Stimulated activated CD8-positive, alpha-beta memory T cell treated with anti-CD3 and anti-CD28 coated beads, Interleukin-12 subunit alpha, Interleukin-12 subunit beta, amount 100 ng/mL, for 24 hours (primary cell): ENCODE data around the gene PEPD.

Experiments
- DNase-seq: peaks from one replicate; pipeline ENCODE4 v3.0.0-alpha.2; 2020; ENCODE audit errors: extremely low read depth

The PEPD gene

GRCh38 chr19:33473653-33474305 lies 47.8 kb downstream of the PEPD start:
- no peak for DNase-seq

DNA sequence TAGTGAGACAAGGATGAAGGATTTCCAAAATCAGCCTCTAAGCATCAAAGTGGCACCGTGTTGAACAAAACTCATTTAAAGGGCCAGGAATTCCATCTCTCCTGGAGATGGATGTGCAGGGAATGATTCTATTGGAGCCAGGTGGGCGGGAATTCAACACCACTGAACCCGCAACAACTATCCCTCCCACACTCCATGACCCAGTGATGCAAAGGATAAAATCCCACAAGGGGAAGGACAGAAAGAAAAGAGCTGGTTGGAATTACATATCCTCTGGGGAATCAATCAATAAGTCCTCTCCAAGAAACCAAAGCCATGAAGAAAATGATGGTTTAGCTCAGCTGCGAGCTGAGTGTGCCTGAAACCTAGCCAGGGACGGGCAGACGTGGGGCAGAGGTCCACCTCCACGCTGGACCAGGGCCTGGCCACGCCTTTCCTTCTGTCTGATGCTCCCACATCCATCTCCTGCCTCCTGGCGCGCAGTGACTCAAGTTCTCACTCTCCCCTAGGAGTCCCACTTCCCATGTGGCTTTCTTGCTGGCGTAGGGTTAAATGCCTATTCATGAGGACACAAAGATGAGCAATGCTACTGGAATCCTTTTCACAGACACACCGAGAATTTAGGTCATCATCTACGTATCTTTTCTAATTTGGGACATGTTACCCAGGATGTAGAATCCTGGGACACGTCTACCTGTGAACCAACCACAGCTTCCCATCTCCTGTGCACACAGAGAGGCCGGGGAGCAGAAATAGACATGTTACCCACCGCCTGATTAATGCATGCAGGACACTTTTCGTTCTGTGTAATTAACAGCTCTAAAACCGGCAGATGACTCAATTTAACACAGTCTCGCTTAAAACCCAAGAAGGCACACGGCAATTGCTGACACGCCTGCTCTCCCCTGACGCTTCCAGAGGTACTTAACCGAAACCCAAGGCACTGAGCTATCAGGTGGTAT lies 48.6 kb downstream of the PEPD start:
- DNase-seq: no peak

DNA sequence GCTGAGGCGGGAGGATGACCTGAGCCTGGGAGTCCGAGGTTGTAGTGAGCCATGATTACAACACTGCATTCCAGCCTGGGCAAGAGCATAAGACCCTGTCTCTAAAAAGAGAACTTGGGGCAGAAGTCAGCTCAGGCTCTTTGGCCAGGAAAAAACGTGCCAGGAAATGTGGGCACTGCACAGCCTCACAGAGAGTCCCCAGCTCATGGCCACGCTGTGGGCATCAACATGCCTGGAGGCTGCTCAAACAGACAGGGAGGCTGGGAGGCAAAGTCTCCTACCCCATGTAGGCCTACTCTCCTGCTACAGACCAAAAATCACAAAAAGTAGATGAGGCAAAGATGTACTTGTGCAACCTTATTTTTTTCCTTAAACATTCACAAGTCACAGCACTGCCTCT lies 49.4 kb downstream of the PEPD start:
- no peak for DNase-seq

DNA sequence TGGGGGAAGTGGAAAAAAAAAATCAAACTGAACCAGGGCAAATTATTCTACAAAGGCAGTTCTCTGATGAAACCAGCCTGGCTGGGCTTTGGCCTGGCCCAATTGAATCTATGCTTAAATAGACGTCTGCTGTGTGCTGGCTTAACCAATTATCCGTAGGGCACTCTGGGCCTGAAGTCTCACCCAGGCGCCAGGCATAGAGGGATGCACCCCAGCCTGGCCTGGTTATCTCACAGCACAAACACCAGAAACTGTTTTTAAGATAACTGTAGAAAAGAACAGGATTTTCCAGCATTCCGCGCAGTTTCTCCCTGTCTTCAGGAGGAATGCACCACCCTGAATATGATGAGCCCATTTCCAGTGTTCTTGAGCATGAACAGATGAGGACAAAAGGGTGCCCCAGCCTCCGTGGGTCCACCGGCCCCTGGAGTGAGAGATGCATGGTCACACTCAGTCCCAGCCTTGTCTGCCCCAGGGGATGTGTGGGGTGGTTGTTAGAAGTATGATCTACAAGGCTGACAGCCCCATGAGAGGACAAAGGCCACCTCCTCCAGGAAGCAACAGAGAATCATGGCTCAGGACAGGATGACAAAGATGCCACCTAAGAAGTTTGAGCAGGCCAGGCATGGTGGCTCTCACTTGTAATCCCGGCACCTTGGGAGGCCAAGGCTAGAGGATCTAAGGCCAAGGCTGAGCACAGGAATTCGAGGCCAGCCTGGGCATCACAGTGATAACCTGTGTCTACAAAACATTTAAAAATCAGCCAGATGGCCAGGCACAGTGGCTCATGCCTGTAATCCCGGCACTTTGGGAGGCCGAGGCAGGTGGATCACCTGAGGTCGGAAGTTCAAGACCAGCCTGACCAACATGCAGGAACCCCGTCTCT lies 50.2 kb downstream of the PEPD start:
- DNase-seq: no peak

GRCh38 chr19:33470686-33471085 lies 50.9 kb downstream of the PEPD start:
- DNase-seq: no peak

- DNase-seq: no peak
Measured at GRCh38 chr19:33470040-33470330, 51.6 kb downstream of the PEPD start.

- no peak for DNase-seq
Measured at GRCh38 chr19:33469171-33470039, 52.2 kb downstream of the PEPD start.

DNA sequence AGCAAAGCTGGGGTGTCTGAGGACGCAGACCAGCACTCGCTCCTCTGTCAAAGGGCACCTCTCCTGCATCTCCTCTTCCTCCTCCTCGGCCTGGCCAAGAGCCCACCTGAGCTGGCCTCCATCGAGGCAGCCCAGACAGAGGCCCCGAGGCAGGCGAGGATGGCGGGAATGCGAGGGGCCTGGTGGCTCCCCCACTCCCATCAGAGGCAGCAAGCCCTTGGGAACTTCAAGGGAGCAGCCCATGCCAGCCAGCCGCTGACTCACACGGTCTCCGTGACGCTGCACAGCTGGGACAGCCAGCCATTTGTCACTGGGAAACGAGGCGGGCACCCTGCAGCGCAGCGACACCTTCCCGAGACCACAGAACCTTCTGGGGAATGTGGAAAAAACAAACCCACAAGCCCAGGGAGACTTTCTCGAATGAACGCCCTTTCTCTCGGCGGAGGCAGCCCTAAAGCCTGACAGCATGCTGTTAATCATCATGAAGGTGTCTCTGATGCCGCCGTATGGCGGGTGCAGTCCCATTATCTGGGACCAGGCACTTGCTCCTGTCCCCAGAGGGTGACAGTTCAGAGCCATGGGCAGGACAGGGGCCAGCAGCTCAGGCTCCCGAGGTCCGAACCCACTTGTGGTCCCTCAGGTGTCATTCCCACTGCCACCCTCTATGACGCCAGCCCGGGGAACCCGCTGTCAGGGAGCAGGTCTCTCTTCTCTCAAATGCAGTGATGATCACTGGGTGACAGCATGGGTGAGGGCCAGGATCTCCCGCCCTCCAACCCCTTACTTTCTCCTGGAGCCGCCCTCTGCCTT lies 53.0 kb downstream of the PEPD start:
- DNase-seq: no peak

- DNase-seq: no peak
Measured at GRCh38 chr19:33467851-33468250, 53.7 kb downstream of the PEPD start.

DNA sequence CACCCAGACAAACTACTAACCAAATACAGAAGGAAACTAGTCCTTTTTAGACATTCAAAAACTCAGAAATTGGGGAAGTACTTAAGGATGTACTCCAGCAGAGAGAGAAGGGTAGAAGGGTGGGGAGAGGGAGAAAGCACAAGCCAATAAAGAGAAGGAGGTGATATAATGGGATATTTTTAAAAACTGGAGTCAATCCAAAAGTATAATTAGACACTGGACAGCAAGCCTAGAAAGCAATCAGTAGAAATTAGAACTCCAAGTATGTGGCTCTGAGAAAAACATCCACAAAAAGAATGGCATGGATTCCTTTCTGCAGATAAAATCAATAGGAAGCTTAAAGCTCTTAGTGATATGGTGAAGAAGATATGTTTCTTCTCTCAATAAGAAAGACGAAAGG lies 55.8 kb downstream of the PEPD start:
- DNase-seq: no peak

DNA sequence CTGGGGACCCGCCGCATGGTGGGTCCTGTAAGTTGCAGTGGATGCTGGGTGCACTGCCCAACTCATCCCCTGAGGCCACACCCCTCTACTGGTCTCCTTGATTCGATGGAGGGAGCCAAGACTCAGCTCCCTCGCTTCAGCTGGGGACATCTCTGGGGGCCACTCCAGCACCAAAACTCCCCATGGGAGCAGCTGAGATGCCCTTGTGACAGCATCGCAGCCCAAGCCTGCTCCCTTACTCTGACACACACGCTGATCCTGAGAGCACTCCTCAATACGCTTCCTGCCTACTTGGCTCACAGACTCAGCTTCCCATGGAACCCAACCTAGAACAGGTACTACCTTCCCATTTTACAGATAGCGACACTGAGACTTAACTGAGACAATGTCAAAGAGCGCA lies 56.2 kb downstream of the PEPD start:
- no peak for DNase-seq

GRCh38 chr19:33464733-33465115 lies 56.9 kb downstream of the PEPD start:
- no peak for DNase-seq

DNA sequence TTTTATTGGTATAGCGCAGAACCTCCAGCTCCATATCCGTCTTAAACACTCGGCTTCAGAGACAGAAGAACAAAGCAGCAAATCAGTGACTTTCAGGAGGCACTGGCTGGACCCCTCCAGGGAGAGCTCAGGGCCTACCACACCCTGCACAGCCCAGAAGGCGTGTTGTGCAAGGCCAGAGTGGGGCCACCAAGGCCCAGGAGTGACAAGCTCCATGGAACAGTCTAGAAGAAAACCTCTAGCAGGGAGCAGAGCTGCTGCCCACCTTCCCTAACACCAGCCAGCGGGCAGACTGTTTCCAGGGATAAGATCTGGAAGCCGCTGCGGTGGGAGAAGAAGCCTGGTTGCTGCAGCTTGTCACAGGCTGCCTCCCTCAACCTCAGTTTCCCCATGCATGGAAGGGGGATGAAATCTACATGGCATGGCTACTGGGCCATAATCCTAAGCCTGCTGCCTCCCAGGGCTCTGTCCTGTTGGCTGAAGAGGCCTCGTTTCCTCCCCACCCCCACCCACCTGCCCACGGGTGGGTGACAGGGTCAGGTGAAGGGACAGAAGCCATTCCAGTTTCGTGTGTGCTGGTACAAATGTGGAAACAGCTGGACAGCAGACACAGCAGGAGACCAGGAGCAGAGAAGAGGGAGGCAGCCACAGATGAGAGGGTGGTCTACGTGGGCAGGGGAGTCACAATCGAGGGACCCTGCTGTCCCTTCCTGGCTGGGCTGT lies 57.4 kb downstream of the PEPD start:
- no peak for DNase-seq

- DNase-seq: no peak
Measured at GRCh38 chr19:33463199-33463598, 58.4 kb downstream of the PEPD start.

DNA sequence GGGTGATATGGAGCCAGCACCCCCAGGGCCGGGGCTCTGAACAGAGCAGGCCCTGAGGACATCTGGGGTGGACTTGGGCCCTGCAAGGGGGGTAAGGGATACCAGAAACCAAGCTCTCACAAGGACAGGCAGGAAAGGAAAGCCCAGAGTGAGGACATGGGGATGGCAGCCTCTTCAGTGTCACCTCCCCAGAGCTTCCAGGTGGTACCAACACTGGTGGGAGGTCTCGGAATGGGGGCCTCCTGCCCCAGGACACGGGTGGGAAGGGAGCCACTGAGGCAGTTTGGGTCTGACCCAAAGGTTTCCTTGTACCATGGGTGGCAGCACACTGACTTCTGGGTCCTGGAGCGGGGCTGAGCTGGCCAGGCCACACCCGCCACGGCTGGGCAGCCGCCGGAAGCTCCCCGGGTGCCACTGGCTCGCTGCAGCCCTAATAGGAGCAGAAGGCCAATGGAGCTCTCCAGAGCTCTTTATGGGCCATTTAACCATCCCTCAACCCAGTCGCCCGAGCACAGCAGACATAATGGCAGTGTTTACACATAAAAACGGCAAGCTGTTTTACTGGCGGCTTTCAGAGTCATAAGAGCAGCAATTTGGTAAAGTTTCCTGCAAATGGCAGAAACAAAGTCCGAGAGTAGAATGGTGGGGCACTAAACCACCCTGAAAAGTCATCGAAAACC lies 59.3 kb downstream of the PEPD start:
- no peak for DNase-seq

DNA sequence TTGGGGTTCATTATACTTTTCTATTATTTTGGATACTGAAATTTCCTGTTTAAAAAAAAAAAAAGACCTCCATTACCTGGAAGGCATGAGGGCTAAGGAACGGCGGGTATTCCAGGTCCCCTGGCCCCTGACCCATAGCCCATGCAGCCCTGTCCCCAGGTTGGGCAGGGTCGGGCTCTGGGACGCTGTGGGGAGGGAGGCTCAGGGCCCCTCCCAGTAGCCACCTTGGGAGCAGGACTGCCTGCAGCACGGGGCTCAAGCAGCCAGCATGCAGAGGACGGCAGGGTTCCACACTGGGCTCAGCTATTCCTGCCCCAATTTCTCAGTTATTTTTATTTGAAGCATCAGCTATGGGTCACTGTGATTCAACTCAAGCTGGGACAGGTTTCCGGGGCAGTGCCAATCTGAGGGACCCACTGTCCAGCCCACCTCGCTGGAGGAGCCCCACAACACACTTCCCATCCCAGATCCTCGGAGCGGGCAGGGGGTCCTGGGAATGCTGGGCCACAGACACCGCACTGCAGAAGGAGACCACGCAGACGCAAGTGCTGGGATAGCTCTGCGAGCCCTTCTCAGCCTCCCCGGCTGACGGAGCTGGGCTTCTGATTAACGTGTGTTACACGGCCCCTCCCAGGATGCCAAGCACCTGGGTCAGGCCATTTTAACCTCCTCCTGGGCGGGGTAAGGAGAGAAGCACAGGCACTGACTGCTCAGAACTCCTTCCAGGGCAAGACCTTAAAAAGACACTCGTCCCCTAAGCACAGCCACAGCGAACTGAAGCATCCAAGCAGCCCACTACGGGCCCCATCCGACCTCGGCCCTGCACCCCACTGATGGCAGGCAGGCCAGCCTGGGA lies 60.1 kb downstream of the PEPD start:
- DNase-seq: no peak

- DNase-seq: no peak
Measured at GRCh38 chr19:33460221-33460908, 61.2 kb downstream of the PEPD start.
